KBM-7 (cell line): ENCODE data around the gene MACROD2.

Source experiments
- DNase-seq: peaks from one replicate; pipeline ENCODE4 v3.0.0-alpha.2; 2015
- in situ Hi-C: fragments of 300-500 bp; cut with MboI; formaldehyde crosslinking; loops from 2 replicates; pipeline ENCODE4 v1.14.3; 2020; ENCODE audit warnings: low sequenced_read_pairs, low pct_unique_long_range_greater_than_20kb, mixed read lengths

The MACROD2 gene

DNA sequence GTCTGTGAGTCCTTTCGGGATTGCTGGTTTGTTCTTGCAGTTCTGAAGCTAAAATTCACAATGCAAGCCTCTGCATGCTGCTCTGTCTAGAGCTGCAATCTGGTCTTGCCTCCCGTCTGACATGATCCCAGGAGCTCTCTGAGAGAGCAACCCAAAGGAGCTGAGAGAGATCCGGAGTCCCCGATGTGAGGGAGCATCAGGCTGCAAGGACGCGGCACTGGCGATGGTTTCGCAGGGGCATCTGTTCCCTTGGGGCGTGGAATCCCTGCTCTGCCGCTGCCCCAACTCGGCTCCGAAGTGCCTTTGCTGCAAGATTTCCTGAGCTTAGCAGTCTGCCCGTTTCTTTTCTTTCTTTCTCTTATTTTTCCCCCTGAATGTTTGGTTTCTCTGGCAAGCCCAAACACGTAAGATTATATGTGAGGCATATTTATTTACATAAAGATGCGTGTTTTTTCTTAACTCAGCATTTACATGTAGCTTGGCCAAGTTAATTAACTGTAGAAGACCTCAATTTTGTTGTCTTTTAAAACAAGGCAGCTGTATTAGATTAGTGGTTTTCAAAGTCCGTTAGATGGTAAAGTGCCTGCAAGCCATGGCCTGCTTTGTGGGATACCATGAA, 1704.9 kb downstream of the MACROD2 start:
- DNase-seq, result no peak
- in situ Hi-C loops, result no loop called here

DNA sequence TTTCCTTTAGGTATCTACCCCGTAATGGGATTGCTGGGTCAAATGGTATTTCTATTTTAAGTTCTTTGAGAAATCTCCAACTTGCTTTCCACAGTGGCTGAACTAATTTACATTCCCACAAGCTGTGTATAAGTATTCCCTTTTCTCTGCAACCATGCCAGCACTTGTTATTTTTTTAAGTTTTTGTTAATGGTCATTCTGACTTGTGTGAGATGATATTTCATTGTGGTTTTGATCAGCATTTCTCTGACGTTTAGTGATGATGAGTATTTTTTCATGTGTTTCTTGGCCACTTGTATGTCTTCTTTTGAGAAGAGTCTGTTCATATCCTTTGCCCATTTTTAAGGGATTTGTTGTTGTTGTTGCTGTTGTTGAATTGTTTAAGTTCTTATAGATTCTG, 1706.8 kb downstream of the MACROD2 start:
- no peak for DNase-seq
- in situ Hi-C loops, result no loop called here

DNA sequence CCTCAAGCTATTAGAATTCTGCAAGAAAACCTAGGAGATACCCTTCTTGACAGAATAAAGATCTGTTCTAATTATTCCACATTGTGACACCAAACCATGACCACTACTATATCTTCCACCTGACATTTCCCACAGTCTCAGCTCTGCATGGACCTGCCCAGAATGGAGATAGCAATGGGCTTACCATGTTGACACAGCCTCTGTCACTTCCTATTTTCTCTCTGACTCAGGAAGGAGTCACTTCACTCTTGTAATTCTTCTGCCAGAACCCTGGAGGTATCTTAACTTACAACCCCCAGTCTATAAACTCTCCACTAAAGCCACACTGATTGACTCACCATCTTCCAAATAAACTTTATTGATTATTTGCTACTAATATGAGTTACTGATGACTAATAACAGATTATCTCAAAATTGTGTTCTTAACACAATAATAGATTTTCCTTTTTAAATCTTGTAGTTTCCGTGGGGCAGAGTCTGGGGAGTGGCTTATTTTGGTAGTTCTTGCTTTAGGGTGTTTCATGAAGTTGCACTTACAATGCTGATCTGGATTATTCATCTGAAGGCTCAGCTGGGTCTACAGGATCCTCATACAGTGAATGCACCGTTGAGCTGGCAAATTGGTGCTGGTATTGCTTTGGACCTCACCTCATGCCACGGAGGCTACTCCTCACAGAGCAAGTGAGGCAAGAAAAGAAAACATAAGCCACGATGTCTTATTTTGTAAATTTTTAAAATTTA, 1708.0 kb downstream of the MACROD2 start:
- no peak for DNase-seq
- in situ Hi-C loops, result no loop called here

DNA sequence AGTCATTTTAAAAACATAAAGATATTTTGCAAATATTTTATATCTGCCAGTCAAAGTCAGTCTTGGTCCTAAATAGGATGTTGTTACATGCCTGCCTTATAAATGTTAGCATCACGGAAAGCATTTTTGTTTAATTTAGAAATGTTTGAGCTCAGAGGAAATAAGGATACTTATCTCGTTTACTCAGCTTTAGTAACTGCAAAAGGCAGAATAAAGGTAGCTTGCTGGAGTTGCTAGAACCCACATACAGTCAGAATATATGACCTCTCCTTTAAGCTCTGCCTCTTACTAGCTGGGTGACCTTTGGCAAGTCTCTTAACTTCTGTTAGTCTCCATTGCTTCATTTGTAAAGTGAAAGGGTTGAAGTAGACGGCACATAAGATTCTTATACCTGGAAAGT, 1710.7 kb downstream of the MACROD2 start:
- DNase-seq, result no peak
- in situ Hi-C loops, result no loop called here

DNA sequence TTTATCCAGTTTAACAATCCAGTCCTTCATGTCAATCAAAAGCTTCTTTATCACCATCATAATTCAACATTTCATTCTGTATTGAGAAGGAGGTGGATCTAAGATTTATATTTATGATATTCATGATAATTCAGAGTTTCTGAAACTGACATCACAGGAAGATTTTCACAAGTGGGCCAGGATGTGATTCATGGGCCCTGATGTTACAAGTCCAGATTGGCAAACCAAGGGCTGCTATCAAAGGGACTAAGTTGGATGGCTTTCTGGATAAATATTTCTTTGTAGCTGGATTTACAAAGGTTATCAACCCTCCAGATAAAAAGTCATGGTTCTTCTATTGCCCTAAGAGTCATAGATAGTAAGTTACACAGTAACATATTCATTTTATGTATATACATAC, 1711.4 kb downstream of the MACROD2 start:
- in situ Hi-C loops, result no loop called here
- DNase-seq, result no peak

DNA sequence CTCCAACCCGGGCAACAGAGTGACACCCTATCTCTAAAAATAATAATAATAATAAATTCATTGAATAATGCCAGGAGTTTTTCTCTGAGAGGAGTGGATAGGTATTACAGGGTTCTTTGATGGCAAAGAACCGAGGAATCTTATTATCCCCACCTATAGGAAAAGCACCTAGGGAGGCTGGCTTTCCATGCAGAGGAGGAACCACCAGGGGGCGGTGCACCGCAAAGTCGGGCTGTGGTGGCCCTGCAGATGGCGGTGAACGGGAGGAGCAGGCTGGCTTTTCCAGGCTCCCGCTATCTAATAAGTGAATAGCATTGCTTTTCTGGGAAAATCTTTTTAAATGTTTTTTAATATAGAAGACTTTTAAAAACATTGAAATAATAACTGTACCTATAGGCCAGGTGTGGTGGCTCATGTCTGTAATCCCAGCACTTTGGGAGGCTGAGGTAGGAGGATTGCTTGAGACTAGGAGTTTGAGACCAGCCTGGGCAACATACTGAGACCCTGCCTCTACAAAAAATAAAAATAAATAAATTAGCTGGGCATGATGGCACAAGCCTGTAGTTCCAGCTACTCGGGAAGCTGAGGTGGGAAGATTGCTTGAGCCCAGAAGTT, 1713.8 kb downstream of the MACROD2 start:
- DNase-seq, result peak; percentile 50
- in situ Hi-C loops, result no loop called here

DNA sequence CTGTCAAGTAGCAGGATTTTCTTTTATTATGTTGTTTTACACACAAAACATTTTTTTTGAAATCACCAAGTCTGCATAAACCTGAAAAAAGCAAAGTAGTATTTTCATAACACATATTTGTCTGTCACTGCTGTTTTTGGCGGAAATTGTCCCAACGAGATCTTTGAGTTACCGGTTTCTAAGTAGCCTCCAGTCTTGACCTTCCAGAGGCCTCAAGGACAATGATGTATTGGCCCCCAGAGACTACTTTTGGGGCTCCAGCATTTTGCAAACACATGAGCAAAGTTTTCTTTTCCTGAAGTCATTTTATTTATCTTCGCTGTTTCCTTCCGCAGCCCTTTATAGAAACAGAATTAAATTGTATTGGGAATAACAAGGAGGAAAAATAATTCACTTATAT, 1715.3 kb downstream of the MACROD2 start:
- no peak for DNase-seq
- in situ Hi-C loops, result no loop called here

DNA sequence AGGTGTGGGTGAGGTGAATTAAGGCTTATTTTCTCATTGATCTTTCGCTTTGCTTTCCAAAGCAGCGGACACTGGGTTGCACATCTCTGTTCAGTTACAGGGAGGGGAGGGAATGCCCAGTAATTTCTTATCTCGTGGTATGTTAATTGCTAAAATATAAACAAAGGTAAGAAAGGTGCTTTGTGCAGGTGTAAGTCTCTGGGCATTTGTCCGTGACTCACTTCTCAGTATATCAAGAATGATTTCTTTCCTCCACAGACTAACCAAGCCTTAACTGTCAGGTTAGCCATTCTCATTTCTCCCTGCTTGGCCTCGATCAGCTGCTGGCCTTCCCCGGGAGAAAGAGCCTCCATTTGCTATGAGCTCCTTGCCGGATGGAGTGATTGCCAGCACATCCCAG, 1715.9 kb downstream of the MACROD2 start:
- no peak for DNase-seq
- in situ Hi-C loops, result no loop called here

DNA sequence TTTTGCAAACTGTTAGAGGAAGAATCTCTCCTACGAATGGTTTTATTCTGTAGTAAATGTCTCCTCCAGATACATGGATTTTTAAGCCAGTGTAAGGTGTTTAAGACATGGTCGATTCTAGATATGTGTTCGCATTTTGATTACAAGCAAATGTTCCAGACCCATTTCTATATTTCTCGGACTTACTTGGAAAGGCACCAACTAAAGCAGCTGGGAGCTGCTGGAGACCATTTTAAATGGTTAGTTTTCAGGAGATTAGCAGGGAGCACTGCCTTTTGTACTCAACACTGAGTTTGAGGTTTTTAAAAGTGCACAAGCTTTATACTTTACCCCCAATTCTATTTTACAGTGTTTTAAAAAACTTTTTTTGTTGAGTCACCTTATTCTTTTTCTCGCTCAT, 1720.9 kb downstream of the MACROD2 start:
- in situ Hi-C loops, result no loop called here
- DNase-seq, result no peak

DNA sequence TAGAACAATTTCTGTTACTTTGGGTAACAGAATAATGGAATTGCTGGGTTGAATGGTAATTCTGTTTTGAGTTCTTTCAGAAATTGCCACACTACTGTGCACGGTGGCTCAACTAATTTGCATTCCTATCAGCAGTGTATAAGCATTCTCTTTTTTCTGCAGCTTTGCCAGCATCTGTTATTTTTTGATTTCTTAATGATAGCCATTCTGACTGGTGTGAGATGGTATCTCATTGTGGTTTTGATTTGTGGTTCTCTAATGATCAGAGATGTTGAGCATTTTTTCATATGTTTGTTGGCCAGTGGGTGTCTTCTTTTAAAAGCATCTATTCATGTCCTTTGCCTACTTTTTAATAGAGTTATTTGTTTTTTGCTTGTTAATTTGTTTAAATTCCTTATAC, 1731.1 kb downstream of the MACROD2 start:
- in situ Hi-C loops, result no loop called here
- no peak for DNase-seq

DNA sequence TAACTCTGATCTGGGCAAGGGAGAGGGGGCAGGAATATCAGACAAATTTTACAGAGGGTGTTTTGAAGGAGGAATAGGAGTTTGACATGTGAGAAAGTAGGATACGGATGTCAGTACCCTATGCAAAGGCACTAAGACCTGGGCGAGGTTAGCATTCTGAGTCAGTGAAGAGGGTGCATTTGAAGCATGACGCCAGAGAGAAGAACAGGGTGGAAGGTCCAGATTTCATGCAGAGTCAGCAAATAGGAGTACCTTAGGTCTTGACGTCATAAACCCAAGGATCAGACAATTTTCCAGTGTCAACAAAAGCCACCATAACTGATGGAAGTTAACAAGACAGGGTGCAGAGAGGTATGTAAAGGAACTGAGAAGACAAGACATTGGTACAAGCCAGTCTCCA, 1738.7 kb downstream of the MACROD2 start:
- DNase-seq, result no peak
- in situ Hi-C loops, result no loop called here

DNA sequence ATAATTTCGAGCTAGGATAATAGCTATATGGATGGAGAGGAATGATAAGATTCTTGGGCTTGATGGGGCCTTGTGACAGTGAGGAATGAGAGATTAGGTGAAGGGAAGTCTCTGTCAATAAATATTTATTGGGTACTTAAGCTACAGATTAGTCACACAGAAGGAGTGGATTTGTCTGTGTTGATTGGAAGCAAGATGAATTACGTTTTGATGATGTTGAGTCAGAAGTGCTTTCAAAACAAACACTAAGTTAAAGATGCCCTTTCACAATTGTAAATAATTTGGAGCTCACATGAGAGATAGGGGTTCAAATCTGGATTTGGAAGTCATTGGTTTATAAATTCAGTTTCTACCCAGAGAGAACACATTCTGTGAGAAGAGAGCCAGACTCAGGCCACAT, 1743.7 kb downstream of the MACROD2 start:
- no peak for DNase-seq
- in situ Hi-C loops, result no loop called here

DNA sequence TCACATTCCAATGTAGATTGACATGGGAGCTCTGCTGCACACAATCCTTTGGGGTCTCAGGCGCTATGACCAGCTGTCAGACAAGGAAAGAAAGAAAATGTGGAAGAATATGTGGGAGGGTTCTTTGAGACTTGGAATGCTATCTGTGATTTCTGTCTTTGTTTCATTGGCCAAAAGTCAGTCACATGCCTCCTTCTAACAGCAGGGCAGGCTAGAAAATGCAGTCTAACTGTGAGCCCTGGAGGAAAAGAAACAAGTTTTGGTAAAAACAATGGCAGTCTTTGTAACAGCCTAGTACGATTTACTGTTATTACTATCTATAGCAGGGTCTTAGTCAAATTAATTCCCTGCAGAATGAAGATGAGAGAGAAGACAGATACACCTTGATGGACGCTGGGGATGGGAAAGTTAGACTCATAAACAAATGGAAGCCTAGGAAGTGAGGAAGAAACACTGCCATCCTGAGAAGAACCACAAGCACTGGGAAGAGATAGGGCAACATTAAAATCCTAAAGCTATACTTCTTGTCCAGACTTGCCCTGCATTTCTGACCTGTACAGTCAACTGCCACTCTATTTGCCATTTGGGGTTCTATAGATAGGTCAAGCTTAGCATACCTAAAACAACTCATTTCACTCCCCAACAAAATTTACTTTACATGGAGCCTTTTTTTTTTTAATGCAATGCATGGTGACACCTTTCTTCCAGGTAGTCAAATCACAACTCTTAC, 1744.9 kb downstream of the MACROD2 start:
- in situ Hi-C loops, result no loop called here
- no peak for DNase-seq

DNA sequence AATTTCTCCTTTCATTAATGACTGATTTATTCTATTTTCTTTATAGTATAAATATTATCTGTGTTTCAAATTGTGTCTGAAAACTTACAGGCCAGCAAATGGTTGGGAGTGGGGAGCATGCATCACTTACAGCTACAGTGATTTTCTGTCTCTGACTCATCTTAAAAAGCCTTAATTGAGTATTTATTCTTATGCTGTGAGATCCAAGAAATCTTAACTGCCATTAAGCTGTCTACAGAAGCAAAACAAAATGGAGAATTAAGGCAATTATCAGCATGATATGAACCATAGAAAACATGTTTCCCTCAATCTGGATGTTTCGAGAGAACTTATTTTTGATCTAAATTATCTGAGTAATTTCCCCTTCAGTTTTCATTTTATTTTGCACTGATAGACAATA, 1746.8 kb downstream of the MACROD2 start:
- no peak for DNase-seq
- in situ Hi-C loops, result no loop called here

DNA sequence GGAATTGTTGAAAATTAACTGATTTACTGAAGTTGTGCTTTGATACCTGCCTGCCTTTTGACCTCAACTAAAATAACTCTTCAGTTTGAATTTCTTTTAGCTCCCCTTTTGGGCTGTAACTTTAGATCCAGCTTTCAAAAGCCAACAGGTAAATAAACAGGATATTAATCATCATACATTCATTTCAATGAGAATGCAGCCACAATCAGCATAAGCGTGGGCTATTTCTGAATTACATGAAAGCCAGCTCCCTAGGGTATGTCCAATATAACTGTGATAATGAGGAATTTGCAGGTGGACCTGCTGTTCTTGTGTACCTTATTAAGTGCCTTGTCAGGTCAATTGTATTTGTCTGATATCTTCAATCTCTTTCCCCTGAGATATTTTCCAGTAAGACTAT, 1747.3 kb downstream of the MACROD2 start:
- in situ Hi-C loops, result no loop called here
- DNase-seq, result no peak

DNA sequence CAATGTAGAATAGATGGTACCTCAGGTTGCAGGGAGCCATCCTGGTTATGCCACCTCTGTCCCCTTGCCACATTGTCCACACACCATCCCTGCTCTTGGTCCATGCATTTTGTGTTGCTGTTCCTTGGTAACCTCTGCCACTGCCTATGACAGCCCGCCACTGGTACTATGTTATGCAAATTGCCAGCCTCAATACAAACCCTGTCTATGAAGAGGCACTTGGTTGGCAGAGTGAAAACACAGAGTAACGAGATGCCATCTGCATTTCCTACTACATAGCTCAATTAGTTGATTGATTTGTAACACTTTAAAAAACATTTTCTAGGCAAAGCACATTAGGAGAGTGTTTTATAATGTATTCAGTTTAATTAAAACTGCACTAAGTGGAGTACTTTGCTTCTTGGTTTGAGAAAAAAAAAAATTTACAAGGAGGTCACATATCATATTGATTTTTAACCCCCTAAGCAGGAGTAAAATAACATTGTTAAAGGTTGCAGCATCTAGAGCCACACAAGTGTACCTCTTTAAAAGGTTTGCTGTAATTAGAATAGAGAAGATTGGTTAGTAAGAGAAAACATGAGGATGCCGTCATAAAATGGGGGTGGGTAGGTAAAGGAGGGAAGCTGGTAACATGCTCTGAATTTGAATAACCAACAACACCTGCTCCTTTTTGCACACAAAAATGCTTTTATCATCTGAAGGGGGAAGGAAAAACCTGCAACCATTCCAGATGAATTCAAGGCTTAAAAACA, 1760.9 kb downstream of the MACROD2 start:
- in situ Hi-C loops, result no loop called here
- no peak for DNase-seq

DNA sequence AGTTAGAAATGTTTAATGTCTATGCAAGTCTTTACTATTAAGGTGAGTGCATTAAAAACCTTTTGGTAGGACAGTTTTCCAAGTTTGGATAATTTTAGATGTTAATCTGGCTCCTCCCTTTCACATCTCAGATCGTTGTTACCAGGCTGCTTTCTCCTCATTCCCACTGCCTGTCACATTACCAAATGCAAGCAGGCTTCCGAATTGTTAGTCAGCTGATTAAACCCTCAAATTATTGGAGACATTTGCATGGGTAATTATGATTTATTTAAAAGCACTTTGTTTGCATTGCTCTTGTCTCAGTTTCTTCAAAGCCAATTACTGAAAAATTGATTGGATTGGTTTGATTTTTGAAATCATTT, 1761.4 kb downstream of the MACROD2 start:
- DNase-seq, result no peak
- in situ Hi-C loops, result no loop called here

DNA sequence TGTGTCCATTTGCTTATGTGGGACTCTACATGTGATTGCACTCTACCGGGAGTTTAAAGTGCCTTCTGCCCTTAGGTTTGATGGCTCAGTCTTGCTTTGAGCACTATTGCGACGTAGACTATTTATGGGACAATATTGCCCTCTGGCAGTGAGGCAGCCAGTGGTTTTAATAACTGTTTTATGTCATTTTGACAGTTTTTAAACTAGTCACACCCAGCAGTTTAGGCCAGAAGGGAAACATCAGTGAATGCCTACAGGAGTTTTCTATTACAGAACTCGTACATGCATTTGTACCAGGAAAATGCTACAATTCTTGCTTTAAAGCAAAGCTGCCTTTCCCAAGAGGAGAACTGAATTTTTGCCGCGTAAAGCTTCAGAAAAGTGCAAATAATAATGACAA, 1764.3 kb downstream of the MACROD2 start:
- no peak for DNase-seq
- in situ Hi-C loops, result no loop called here

DNA sequence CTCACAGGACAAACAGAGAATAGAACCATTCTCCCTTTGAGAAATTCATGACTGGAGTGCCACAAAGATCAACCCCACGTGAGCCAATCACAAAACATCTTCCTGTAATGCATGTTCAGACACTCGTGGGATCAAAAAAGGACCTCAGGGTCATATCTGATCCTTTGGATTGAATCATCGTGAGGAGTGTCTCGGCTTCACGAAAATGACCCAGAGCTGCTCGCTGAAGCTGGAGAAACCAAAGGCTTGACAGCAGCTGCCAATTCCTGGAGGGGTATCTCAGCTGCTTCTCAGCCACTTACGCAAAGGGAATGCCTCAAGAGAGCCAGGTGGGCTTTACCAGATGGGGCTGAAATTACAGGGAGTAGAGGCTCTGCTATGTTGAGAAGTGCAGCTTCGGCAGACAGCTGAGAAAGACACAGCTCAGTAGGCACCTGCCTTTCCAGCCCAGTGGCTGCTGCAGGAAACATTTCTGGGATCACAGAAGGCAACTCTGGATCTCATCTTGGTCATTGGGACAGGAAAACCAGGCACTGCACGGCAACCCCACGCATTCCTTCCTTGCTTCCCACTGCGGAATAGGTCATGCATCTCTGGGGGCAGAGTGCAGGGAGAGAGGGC, 1764.8 kb downstream of the MACROD2 start:
- in situ Hi-C loops, result no loop called here
- DNase-seq, result no peak
